ENCODE measurements around the gene KDF1. TPM values are rescaled to one million over a fixed set of nuclear protein-coding genes. Genes with fewer than 3 reads are reported as not detected.

KDF1 gene
- total RNA-seq, 2 experiments from 2014 or later = not detected

- Histone ChIP-seq H3K36me3 (ENCODE audit: insufficient read depth, low read length) (no peaks in the 10 kb centered on the region), H3K4me3 (ENCODE audit: low read depth, low read length, poor library complexity, severe bottlenecking) (no peak overlapping the region), H3K4me1 (ENCODE audit: insufficient read depth, low read length, poor library complexity, severe bottlenecking) (peaks cover 7% of the 10 kb centered on the region), H3K79me2 (ENCODE audit: insufficient read depth, low read depth, low read length) (no peaks in the 10 kb centered on the region), H2AFZ (ENCODE audit: low read length) (no peak overlapping the region), H3K27ac (ENCODE audit: low read depth, low read length, poor library complexity, severe bottlenecking) (no peak overlapping the region), H4K20me1 (ENCODE audit: insufficient read depth, low read length) (no peaks in the 10 kb centered on the region), H3K9me2 (ENCODE audit: insufficient read depth, low read length) (no peaks in the 10 kb centered on the region), H3K4me2 (ENCODE audit: low read length) (no peak overlapping the region), H3K9me3 (ENCODE audit: low read length) (no peaks in the 10 kb centered on the region)
- no TSS peak for BruUV-seq (replicated peaks)
- CTCF ChIA-PET (ENCODE audit: unreplicated experiment) = no interaction called here
- TF ChIP-seq CTCF (conservative IDR thresholded peaks at IDR 0.05; ENCODE audit: low read length) (no peak), EZH2phosphoT487 (IDR thresholded peaks at IDR 0.05; ENCODE audit: borderline replicate concordance, low read depth, low read length) (no peak)
- POLR2A ChIA-PET = no interaction called here
- intact Hi-C loops (cut with micrococcal nuclease; ENCODE audit: unreplicated experiment) = no loop called here
- no peak for DNase-seq (ENCODE audit: low spot score)
These were observed 49.7 kb downstream of the KDF1 start for GRCh38 chr1:26910343-26911160.

- H2AFZ ChIP-seq (ENCODE audit: low read length) = no peak overlapping the region
- H3K4me3 ChIP-seq (ENCODE audit: low read depth, low read length, poor library complexity, severe bottlenecking) = no peak overlapping the region
- H4K20me1 ChIP-seq (ENCODE audit: insufficient read depth, low read length) = no peaks in the 10 kb centered on the region
- intact Hi-C loops (cut with micrococcal nuclease; ENCODE audit: unreplicated experiment) = no loop called here
- H3K4me2 ChIP-seq (ENCODE audit: low read length) = no peak overlapping the region
- H3K27ac ChIP-seq (ENCODE audit: low read depth, low read length, poor library complexity, severe bottlenecking) = no peak overlapping the region
- ChIA-PET CTCF (ENCODE audit: unreplicated experiment) (no interaction called here), POLR2A (no interaction called here)
- H3K36me3 ChIP-seq (ENCODE audit: insufficient read depth, low read length) = no peaks in the 10 kb centered on the region
- BruUV-seq (replicated peaks) = no TSS peak
- no peaks in the 10 kb centered on the region for H3K9me3 ChIP-seq (ENCODE audit: low read length)
- no peak for DNase-seq (ENCODE audit: low spot score)
- H3K79me2 ChIP-seq (ENCODE audit: insufficient read depth, low read depth, low read length) = no peaks in the 10 kb centered on the region
- H3K9me2 ChIP-seq (ENCODE audit: insufficient read depth, low read length) = no peaks in the 10 kb centered on the region
- H3K4me1 ChIP-seq (ENCODE audit: insufficient read depth, low read length, poor library complexity, severe bottlenecking) = peaks cover 7% of the 10 kb centered on the region
- TF ChIP-seq CTCF (conservative IDR thresholded peaks at IDR 0.05; ENCODE audit: low read length) = no peak
- no peak for TF ChIP-seq EZH2phosphoT487 (IDR thresholded peaks at IDR 0.05; ENCODE audit: borderline replicate concordance, low read depth, low read length)
These were observed 50.3 kb downstream of the KDF1 start for GRCh38 chr1:26909951-26910342.
